GM03348 (cell line): ENCODE results near the gene NEK7.
"Not testable (repeated sequence)": the region's sequence is repeated elsewhere in the genome, so short reads cannot be mapped to it uniquely, and the experiment has no call there.

Experiments used
- DNase-seq: peaks from one replicate; pipeline ENCODE4 v3.0.0; 2012; ENCODE audit warnings: low spot score

NEK7 gene

GRCh38 chr1:198171667-198172540, 15.1 kb downstream of the NEK7 start:
- no peak for DNase-seq

DNA sequence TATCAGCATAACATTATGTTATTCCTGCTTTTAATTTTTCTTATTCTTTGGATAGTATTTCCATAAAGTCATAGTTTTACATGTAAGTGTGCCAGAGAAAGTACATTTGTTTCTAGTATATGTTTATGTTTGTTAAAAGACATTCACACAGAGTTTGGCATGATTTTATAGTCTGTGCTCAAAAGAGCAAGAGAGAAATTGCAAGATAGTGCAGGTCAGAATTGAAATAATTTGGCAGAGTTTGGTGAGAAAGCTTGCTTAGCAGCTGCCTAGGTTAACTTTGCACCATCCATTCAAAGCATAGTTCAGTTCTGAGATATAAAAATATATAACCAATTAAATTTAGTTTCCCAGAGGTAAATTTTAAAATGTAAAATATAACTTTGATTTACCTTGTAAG, 17.0 kb downstream of the NEK7 start:
- DNase-seq = no peak

GRCh38 chr1:198174297-198174696, 17.5 kb downstream of the NEK7 start:
- DNase-seq = no peak

DNA sequence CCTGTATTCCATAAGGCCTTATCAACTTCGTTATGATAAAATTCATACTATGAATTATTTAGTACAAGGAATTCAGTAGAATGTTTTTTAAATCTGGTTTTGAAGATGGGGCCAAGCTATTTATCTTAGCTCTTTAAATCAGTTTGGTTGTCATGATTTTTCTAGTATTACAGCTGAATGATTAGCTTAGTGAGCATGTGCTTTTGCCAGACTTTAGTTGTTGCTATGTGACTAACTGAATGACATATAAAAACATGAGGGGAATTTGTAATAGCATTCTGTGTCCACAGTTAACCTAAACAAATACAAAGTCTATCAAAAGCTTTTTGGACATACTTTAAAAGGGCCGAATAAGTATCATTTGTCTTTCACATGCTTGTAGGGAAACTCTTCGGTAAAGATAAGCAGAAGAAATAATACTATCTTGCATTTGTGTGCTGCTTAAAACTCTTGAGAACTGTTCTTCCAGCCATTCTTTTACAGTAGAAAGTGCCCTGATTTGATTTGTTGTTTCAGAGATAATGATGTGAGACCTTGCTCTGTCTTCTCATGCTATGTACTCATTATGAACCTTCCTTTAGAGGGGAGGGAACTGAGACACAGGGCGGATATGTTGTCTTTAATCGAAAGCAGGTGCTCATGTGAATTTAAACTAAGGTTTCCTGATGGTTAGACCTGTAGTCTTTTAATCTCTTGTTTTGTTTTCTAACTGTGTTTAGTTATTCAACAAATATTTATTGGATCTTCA, 18.8 kb downstream of the NEK7 start:
- no peak for DNase-seq

- no peak for DNase-seq
Measured at GRCh38 chr1:198176179-198176578, 19.4 kb downstream of the NEK7 start.

GRCh38 chr1:198177546-198177945, 20.7 kb downstream of the NEK7 start:
- no peak for DNase-seq

DNA sequence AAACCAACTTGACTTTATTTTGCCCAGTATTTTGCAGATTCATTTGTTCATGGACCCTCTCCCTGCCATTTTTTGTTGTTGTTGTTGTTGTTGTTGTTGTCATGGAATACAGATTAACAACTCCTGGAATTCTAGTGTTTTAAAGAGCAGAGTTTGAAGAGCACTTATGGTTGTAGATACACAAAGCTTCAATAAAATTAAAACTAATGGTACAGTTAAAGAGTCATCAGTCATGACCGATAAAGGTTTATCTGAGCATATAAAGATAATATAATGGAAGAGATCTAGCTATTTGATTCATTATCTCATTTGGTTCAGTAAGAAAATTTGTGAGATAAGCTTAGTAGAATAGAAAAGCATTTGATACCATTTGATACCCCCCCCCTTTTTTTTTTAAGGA, 21.8 kb downstream of the NEK7 start:
- DNase-seq = no peak

DNA sequence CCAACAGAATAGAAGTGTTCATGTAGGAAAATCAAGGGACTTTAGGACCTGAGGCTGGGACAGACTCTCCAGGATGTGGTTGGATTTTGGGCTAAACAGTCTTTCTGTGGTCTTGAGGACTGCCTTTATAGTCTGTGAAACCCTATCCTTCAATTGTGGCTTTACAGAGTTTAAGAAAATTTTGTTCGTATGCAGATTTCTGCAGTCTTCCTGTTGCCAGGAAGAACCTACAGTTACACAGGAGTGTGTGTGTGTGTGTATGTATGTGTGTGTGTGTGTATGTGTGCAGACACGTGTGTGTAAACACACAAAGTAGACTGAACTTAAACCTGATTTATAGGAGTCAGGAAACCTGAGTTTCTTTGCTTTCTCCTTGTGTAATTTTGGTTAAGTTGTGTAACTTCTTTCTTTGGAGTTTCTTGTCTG, 22.8 kb downstream of the NEK7 start:
- no peak for DNase-seq

DNA sequence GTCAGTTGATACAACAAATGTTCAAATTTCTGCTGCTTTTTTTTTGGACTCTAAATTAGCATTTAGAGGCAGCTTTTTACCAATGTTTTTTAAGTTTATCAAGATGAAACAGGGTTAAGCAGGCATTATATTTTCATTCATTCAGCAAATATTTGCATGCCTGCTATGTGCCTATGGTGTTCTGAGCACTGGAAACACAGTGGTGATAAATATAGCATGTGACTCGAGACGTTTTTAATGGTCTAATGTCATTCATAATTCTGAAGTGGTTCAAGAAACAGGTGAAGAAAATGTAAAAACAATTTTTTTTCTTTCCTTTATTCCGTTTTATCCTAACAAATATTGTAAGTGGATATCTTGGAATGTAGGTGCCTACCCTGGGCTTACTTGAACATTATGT, 26.8 kb downstream of the NEK7 start:
- no peak for DNase-seq

GRCh38 chr1:198184516-198184915, 27.7 kb downstream of the NEK7 start:
- no peak for DNase-seq

- no peak for DNase-seq
Measured at GRCh38 chr1:198185146-198185545, 28.3 kb downstream of the NEK7 start.

DNA sequence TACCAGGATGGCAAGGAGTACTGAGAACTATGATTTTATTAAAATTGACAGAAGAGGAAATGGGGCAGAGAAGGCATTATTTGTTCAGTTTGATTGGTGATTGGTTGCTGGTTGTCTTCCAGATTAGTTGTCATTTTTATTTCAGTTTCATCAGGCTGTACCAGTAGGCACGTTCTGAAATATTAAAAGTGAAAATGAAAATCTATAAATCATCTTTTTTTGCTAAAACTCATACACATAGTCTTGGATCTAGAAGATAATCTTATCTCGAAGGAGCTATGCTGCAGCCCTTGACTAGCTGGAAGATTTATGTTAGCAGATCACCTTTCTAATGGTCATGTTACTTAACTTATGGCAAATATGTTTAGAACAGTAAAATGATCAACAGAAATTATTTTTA, 29.0 kb downstream of the NEK7 start:
- DNase-seq = no peak

DNA sequence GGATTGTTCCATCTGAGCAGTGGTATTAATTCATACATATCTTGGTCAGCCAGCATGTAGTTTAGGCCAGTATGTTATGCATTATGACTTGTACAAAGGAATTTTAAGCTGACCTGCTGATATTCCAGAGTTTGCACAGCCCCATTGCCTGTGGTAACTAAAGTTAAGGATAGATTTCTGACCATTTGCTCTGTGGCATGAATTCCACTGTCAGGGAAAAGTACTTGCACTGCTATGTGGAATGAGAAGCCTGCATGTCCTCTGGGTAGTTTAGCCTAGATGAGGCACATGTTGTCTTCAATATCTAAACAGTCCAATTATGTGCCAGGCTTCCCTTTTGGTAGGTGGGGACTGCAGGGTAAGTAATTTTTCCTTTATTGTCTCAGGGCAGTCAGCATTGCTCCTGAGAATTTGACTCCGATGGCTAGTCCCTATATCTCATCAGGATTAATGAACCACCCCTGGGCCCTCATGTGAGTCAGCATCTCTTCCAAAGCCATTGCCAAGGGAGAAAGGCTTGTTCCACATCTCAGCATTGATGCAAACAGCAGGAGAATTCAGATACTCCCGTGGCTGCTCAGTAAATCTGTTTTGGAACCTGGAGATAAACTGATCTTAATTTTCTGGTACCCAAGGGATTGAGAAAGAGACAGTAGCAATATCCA, 30.2 kb downstream of the NEK7 start:
- no peak for DNase-seq

DNA sequence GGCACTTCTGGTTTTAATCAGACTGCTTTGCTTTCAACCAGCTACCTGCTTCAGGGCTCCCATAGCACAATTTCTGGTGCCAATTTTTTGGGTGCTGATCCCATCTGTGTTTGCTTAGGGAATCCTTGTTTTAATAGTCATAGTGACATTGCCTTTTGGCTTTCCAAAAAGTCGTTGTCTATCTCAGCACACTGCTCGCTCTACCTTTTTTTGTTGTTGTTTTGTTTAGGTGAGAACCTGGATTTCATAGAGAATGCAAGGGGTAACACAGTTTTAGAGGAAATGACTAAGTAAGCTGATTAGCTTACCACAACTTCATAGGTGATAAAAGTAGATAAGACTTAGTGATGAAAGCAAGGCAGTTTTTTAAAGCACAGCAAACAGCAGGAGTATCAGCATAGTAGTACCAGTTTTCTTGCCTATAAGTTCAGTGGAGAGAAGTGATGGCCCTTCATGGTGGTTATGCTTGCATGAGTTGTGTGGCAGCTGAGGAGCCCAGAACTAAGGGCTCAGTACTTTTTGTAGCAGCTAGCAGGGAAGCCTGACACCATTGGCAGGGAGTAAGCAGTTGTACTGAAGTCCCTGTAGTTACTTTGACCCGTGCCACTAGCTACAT, 31.3 kb downstream of the NEK7 start:
- DNase-seq = no peak

DNA sequence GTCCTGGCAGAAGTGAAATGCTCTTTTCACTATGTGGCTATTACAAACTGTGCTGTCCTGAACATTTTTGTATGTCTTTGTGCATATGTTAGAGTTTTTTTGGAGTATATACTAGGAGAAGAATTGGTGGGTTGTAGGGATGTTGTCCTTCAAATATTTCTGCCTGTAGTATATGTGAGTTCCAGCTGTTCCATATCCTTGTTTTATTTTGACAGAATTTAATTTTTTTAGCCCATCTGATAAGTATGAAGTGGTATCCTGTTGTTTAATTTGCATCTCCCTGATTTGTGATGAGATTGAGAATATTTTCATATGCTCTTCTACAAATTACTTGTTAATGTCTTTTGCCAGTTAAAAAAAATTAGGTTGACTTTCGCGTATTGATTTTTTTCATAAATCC, 34.3 kb downstream of the NEK7 start:
- DNase-seq = no peak

DNA sequence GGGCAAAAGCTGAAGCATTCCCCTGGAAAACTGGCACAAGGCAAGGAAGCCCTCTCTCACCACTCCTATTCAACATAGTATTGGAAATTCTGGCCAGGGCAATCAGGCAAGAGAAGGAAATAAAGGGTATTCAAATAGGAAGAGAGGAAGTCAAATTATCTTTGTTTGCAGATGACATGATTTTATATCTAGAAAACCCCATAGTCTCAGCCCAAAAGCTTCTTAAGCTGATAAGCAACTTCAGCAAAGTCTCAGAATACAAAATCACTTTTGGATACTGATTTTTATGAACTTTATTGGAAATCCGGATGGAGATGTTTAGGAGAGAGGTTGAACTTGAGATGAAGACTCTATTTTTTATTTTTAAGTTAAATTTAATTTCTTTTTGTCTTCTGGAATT, 37.1 kb downstream of the NEK7 start:
- DNase-seq = not testable (repeated sequence)

- no peak for DNase-seq
Measured at GRCh38 chr1:198196630-198197029, 39.8 kb downstream of the NEK7 start.

DNA sequence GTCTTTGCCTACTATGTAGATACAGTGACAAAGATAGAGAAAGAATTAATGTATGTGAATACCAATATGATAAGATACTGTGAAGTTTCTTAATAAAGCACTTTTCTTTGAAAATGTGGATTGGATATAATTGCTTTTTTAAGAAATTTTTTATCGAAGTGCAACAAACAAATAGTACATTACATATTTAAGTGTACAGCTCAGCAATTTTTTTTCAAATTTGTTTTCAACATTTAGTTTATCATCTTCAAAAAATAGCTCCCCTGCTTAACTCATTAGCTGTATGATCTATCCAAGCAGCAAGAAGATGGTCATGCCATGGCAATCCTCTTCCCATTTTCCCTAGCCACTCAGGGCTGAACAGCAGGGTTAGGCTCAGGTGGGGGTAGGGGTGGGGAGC, 40.5 kb downstream of the NEK7 start:
- DNase-seq = no peak

DNA sequence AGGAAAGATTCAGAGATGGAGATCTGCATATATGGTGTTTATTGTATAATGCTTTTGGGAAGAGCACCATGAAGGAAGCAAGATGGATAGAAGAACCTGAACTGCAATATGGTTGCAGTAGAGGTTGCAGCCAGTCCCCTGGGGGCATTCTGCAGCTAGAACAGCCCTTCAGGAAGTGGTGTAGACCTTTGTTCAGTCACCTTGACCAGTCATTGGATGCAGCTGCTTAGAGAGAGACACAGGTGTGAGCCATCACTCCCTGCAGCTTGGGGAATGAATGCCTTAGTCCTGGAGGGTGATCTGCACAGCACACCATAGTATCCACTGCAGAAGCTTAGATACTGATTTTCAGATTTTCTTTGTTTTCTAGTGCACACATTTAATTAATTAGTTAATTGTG, 42.3 kb downstream of the NEK7 start:
- no peak for DNase-seq

GRCh38 chr1:198201956-198202784, 45.4 kb downstream of the NEK7 start:
- DNase-seq = no peak

DNA sequence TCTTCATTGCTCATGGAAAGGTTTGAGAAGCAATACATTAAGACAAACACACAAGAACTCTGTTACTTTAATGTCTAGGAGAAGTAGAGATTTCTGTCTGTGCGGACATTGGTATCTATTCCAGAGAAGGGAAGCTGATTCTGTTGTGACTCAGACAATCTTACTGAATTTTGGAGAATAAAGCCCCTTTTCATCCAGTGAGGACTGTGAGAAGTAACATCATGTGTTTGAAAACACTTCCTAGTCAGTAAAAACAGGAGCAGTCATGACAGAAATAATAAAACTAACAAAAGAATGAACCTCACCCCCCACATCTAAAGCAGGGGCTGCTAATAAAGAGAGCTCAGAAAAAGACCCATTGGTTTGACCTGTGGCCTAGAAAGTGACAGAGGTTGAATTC, 46.6 kb downstream of the NEK7 start:
- no peak for DNase-seq
